Glomerular endothelial cell (primary cell): ENCODE data around the gene SLC22A16. TPM values are rescaled to one million over a fixed set of nuclear protein-coding genes. Genes with fewer than 3 reads are reported as not detected.

ENCODE experiments used
- total RNA-seq: library from RNA; depleted of rRNA; stranded (reverse); fragments of >200 nt; gene quantifications from 2 replicates; pipeline ENCODE4 v1.2.3, GENCODE V29; 2015

The SLC22A16 gene
- total RNA-seq, 1 donor from 2014 or later = not detected

Other genes with a start within 250 kb of the SLC22A16 start
- gene METTL24, start 118.3 kb downstream of the SLC22A16 start, total RNA-seq = 0.82 TPM in 1 of 2 replicates, not detected in the other
- 0.53 and 2.0 TPM in 2 replicates for gene DDO, start 61.0 kb downstream of the SLC22A16 start, total RNA-seq